ENCODE data around the gene FAT3. TPM values are rescaled to one million over a fixed set of nuclear protein-coding genes. Genes with fewer than 3 reads are reported as not detected.
A peak's percentile ranks its signal among the peaks of the same experiment; 100 is the strongest.

FAT3 gene
- polyA plus RNA-seq, 12 donors: 1.5 to 8.1 (median 2.7) TPM; not detected in 1

DNA sequence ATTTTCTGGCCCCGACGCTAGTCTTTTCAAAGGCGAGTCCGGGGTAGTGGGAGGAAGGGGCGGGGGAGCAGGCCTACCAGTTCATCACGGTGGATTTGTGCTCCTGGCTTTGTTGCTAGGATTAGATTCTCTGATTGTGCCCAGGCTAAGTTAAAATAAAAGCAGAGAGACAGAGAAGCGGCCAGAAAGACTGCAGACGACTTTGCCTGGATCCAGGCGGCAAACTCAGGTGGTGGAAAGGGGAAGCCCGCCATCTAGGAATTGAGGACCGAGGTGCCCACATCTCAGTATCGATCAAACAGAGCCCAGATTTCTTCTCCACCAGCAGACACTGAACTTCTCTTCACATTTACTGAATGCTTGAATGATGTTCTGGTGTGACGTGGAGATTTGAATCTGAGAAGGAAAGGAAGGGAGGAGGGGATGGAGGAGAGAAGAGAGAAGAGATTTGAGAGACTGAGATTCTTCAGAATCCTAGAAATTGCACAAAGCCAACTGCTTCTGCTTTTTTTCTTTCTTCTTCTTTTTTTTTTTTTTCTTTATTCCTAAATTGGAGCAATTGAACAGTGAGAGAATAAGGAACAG, 2.7 kb downstream of the FAT3 start:
- peak; percentile 12 for DNase-seq

DNA sequence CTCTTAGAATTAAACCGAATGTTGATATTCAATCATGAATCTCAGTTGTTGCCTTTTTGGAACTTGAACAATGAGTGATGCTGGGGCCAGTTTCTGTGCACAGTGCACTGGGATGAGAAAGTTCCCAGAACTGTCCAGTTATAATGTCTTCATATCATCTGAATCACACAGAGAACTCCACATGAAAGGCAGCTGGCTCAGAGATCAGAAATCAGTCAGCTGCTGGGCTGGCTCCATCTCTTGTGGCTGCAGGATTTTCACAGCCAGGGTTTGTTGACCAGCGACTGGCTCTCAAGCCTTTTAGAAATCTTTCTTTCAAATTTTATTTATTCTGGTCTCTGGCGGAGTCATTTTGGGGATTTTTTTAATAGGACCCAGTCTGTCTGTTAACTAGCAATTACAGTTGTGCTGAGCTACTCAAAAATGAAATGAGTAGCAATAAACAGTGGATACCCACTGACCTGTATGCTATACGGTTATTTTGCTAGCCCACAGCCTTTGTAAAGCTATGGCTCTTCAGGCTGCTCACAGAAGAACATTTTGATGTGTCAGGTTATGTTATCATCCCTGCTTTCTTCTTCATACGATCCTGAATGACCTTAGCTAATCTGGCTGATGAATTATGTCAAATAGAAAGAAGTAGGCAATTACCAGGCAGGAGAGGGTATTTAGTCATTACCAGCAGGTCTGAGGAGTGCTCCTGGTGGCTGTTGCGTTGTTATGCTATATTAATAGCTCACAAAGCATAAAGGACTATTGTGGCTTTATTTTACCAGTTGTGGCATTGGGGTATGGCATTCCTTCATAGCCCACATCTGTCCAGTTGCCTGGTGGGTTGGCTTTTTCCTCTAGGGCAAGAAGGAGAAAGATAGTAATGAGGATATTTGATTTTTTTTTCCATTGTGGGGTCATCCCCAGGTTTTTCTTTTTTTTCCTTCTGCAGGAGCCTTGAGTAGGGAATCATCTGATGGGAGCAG, 3.6 kb downstream of the FAT3 start:
- DNase-seq: peak; percentile 20

GRCh38 chr11:92236856-92237255, 12.2 kb downstream of the FAT3 start:
- no peak for DNase-seq

- DNase-seq: no peak
Measured at GRCh38 chr11:92240916-92241315, 16.3 kb downstream of the FAT3 start.

- DNase-seq: no peak
Measured at GRCh38 chr11:92245700-92246271, 21.2 kb downstream of the FAT3 start.

GRCh38 chr11:92246630-92247029, 22.0 kb downstream of the FAT3 start:
- DNase-seq: no peak

GRCh38 chr11:92249156-92249753, 24.6 kb downstream of the FAT3 start:
- no peak for DNase-seq

- no peak for DNase-seq
Measured at GRCh38 chr11:92251980-92252379, 27.4 kb downstream of the FAT3 start.

DNA sequence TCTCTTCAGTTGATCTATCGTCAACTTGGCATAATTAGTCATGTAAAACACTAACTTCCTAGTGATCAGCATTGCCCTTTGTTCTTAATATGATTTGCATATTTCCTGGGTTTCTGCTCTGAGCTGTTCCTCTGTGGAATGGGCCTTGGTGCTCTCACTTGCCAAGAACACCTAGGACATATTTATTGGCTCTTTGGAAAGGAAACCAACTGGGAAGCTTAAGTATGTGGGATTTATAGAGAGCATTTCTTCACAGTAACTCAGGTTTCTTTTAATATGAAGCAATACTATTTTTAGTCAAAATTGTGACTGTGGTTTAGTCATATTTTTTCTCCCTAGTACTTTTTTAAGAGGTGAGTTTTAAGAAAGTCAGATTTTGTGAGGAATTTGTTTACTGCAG, 28.8 kb downstream of the FAT3 start:
- DNase-seq: no peak

- DNase-seq: no peak
Measured at GRCh38 chr11:92253945-92254344, 29.3 kb downstream of the FAT3 start.

DNA sequence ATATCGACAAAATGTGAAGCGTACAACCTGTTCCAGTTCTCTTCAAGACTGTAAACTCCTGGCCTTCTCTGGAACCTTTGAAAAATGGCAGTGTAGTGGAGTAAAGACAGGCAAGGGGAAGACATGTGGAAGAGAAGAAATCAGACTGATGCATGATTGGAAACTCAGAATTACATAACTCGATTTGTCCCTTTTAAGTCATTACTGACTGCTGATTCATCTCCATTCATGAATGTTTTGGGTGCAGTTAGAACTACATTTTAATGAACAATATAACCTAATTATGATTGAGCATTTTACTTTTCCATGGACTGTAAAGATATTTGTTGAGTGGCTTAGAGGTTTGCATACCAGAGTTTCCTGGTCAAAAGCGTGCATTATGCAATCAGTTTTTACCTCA, 32.9 kb downstream of the FAT3 start:
- DNase-seq: no peak

GRCh38 chr11:92259861-92260260, 35.2 kb downstream of the FAT3 start:
- DNase-seq: no peak

GRCh38 chr11:92264350-92264749, 39.7 kb downstream of the FAT3 start:
- DNase-seq: no peak

DNA sequence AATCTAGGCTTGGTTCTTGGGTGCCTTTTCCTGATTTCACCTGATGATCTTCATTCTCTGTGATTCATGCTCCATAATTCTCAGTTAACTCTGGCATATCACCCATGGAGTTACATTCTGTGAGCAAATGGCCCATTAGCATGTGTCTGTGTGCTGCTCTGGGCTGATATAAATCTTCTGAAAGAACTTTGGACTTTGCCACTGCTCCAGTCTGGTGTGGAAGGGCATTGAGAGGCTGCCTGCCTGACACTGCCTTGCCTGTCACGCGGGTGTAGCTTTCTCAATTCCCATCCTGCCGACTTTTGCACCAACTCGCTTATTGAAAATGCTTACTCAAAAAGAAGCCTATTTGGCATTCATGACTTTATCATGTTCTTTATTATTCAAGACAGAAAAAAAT, 42.2 kb downstream of the FAT3 start:
- no peak for DNase-seq

- DNase-seq: no peak
Measured at GRCh38 chr11:92267278-92267677, 42.7 kb downstream of the FAT3 start.

GRCh38 chr11:92267968-92268367, 43.4 kb downstream of the FAT3 start:
- no peak for DNase-seq

DNA sequence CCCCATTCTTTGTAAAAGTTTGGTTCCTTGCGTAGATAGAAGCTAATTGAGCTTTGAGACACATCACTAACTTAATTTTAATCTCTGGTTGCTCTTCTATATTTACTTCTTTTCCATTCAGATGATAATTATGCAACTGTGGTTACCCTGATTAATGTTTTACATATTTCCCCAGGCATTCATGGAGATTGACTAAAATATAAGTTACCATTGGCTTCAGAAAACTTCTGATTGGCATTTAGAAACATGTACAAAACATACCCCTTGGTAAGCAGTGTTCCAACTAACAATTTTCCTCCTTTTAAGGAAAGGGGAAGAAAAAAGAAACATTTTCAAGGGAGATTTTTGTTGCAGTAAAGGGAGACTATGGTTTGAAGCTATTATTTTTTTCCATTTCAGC, 43.9 kb downstream of the FAT3 start:
- DNase-seq: no peak

DNA sequence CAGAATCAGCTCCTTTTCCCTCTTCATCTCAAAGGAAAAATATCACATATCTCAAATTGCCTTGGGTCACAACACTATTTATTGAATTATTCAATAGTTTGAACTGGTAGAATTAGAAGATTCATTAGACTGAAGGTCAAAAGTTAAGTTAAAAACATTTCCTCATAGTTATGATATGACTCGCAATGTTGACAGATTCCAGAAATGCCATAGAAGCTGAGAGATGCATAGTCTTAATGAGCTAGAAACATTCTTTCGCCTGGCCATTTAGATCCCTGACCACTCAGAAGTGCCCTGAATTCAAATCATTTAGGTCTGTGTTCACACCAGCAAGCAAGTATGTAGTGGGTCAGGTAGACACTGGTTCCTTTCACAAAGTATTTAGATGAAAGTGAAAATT, 44.4 kb downstream of the FAT3 start:
- no peak for DNase-seq

DNA sequence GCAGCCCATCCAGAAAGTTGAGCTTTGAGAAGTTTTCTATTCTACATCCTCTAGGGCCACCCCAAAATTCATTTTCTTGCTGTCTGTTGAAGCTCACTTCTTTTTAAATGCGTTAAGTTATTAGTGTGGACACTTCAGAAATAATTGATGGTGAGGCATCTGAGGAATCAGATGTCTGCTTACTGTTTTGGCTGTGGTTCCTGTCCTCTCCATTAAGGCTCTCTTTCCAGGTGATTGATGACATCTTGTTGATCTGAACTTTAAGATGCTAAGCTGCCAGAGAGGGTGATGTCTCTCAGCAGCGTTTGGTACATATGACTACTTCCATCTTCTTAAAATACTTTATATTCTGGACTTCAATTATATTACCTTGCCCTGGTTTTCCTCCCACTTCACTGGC, 45.2 kb downstream of the FAT3 start:
- DNase-seq: no peak

GRCh38 chr11:92272651-92273050, 48.0 kb downstream of the FAT3 start:
- peak; percentile 27 for DNase-seq

All from muscle of arm (tissue), 12 donors.